Mesenchymal stem cell (in vitro differentiated cells and primary cell): ENCODE measurements around the gene TSPAN6.

Experiments
- DNase-seq: peaks from one replicate; pipeline ENCODE4 v3.0.0-alpha.2; 2013
- H2AFZ ChIP-seq: one replicate; pipeline ENCODE4 v1.6.1; 2013; ENCODE audit warnings: low read depth, mild to moderate bottlenecking, control low read depth, inconsistent platforms, low read length, moderate library complexity
- H2AK5ac ChIP-seq: 2 replicates; pipeline ENCODE4 v1.6.1; 2013; ENCODE audit warnings: low read length, moderate library complexity, mild to moderate bottlenecking, inconsistent platforms; ENCODE audit not compliant: severe bottlenecking
- H2BK120ac ChIP-seq: one replicate; pipeline ENCODE4 v1.6.1; 2013; ENCODE audit warnings: low read depth, mild to moderate bottlenecking, inconsistent platforms, low read length, moderate library complexity
- H2BK12ac ChIP-seq, 2 experiments: one replicate each; pipeline ENCODE4 v1.6.1; 2013; ENCODE audit warnings: inconsistent platforms in 2 of 2, low read length in 2 of 2, mild to moderate bottlenecking in 2 of 2, moderate library complexity in 2 of 2, control low read depth in 1 of 2
- H2BK15ac ChIP-seq: one replicate; pipeline ENCODE4 v1.6.1; 2013; ENCODE audit warnings: mild to moderate bottlenecking, low read depth, inconsistent platforms; ENCODE audit not compliant: poor library complexity, severe bottlenecking
- H2BK5ac ChIP-seq: 2 replicates; pipeline ENCODE4 v1.6.1; 2013; ENCODE audit warnings: low read depth, mild to moderate bottlenecking, low read length, control low read depth, inconsistent platforms; ENCODE audit not compliant: poor library complexity, severe bottlenecking
- H3K14ac ChIP-seq, 2 experiments: one replicate each; pipeline ENCODE4 v1.6.1; 2013; ENCODE audit warnings: inconsistent platforms in 2 of 2, low read length in 2 of 2, control low read depth in 1 of 2, mild to moderate bottlenecking in 1 of 2, moderate library complexity in 1 of 2
- H3K18ac ChIP-seq, 2 experiments: one replicate each; pipeline ENCODE4 v1.6.1; 2013; ENCODE audit warnings: inconsistent platforms in 2 of 2, low read length in 2 of 2, control low read depth in 1 of 2, low read depth in 1 of 2, mild to moderate bottlenecking in 1 of 2
- H3K23ac ChIP-seq, 2 experiments: one replicate each; pipeline ENCODE4 v1.6.1; 2013; ENCODE audit warnings: inconsistent platforms in 2 of 2, low read length in 2 of 2, mild to moderate bottlenecking in 2 of 2, moderate library complexity in 2 of 2, control low read depth in 1 of 2
- H3K27ac ChIP-seq: 2 replicates; pipeline ENCODE4 v1.5.1; 2013; ENCODE audit warnings: mild to moderate bottlenecking, moderate library complexity, low read length, control low read depth, inconsistent platforms; ENCODE audit not compliant: poor library complexity, severe bottlenecking
- H3K27me3 ChIP-seq, 2 experiments: 2 replicates each; pipeline versions ENCODE4 v1.6.1 to v1.7.0; 2013; ENCODE audit warnings: low read length in 2 of 2, mild to moderate bottlenecking in 2 of 2, moderate library complexity in 2 of 2, control low read depth in 1 of 2, inconsistent platforms in 1 of 2; ENCODE audit not compliant: control insufficient read depth in 1 of 2, insufficient read depth in 1 of 2
- H3K36me3 ChIP-seq, 2 experiments: 2 replicates each; pipeline versions ENCODE4 v1.6.1 to v1.7.0; 2013; ENCODE audit warnings: low read length in 2 of 2, control low read depth in 1 of 2, inconsistent platforms in 1 of 2, low read depth in 1 of 2, mild to moderate bottlenecking in 1 of 2; ENCODE audit not compliant: insufficient read depth in 2 of 2, control insufficient read depth in 1 of 2
- H3K4ac ChIP-seq, 2 experiments: one replicate each; pipeline ENCODE4 v1.6.1; 2013; ENCODE audit warnings: inconsistent platforms in 2 of 2, low read length in 2 of 2, mild to moderate bottlenecking in 2 of 2, moderate library complexity in 2 of 2, control low read depth in 1 of 2, low read depth in 1 of 2
- H3K4me1 ChIP-seq: 2 replicates; pipeline ENCODE4 v1.6.1; 2013; ENCODE audit warnings: low read depth, low read length, control low read depth; ENCODE audit not compliant: control insufficient read depth, insufficient read depth
- H3K4me2 ChIP-seq: 2 replicates; pipeline ENCODE4 v1.6.1; 2013; ENCODE audit warnings: low read length, mild to moderate bottlenecking, inconsistent platforms; ENCODE audit not compliant: poor library complexity, severe bottlenecking
- H3K4me3 ChIP-seq, 2 experiments: 2 replicates each; pipeline versions ENCODE4 v1.5.1 to v1.7.0; 2013; ENCODE audit warnings: low read length in 2 of 2, mild to moderate bottlenecking in 2 of 2, control low read depth in 1 of 2, low read depth in 1 of 2; ENCODE audit not compliant: insufficient read depth in 1 of 2
- H3K79me1 ChIP-seq: replicated peaks from 2 replicates; pipeline ENCODE4 v1.6.1; 2013; ENCODE audit warnings: mild to moderate bottlenecking, control low read depth, low read length, inconsistent platforms; ENCODE audit not compliant: poor library complexity, severe bottlenecking
- H3K9ac ChIP-seq: 2 replicates; pipeline ENCODE4 v1.7.0; 2013; ENCODE audit warnings: mild to moderate bottlenecking, low read length, moderate library complexity
- H3K9me3 ChIP-seq: 2 replicates; pipeline ENCODE4 v1.7.0; 2013; ENCODE audit warnings: mild to moderate bottlenecking, low read length; ENCODE audit not compliant: control insufficient read depth
- H4K8ac ChIP-seq: one replicate; pipeline ENCODE4 v1.6.1; 2013; ENCODE audit warnings: inconsistent platforms, mild to moderate bottlenecking, low read length, moderate library complexity
- H4K91ac ChIP-seq: one replicate; pipeline ENCODE4 v1.6.1; 2013; ENCODE audit warnings: mild to moderate bottlenecking, low read length, inconsistent platforms
- whole genome bisulfite sequencing: methylation state at CpG from one replicate; pipeline ENCODE4 v1.1.7; 2013; ENCODE audit warnings: mixed read lengths; 5-methylcytosine and 5-hydroxymethylcytosine counted together

The TSPAN6 gene

DNA sequence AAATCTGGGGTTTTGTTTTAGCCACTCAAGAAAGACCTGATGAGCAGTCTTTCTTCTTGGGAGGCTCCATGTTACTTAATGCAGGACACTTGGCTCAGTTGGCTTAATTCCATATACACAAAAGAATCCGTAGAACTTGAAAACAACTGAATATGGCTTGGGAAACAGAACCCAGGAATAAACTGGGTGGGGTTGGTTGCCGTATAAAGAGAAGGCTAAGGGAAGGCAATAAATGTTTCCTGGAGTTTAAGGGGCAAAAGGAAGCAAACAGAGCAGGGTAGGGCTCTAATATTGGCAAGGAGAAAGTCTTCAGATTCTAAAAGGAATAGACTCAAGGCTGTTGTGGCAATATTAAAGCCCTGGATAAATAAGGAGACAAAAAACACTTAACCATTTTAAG lies 43.5 kb downstream of the TSPAN6 start:
- Histone ChIP-seq H3K18ac (no peak overlapping the region), H2BK5ac (no peak overlapping the region), H2BK15ac (no peak overlapping the region), H3K4me2 (no peak overlapping the region), H3K36me3 (no peaks in the 10 kb centered on the region), H3K4me1 (no peaks in the 10 kb centered on the region), H3K79me1 (no peaks in the 10 kb centered on the region), H3K27ac (no peak overlapping the region), H2BK120ac (no peak overlapping the region), H3K4me3 (no peak overlapping the region), H3K27me3 (peaks cover 0 to 46% of the 10 kb centered on the region in 2 experiments), H3K9me3 (no peaks in the 10 kb centered on the region), H3K9ac (no peak overlapping the region), H3K23ac (no peak overlapping the region), H4K8ac (no peak overlapping the region), H2AK5ac (no peak overlapping the region), H3K14ac (no peak overlapping the region), H3K4ac (no peak overlapping the region), H2BK12ac (no peak overlapping the region), H2AFZ (no peak overlapping the region), H4K91ac (no peak overlapping the region)
- 46% methylated on average over 2 of the region's 2 CpGs for WGBS
- DNase-seq: no peak

DNA sequence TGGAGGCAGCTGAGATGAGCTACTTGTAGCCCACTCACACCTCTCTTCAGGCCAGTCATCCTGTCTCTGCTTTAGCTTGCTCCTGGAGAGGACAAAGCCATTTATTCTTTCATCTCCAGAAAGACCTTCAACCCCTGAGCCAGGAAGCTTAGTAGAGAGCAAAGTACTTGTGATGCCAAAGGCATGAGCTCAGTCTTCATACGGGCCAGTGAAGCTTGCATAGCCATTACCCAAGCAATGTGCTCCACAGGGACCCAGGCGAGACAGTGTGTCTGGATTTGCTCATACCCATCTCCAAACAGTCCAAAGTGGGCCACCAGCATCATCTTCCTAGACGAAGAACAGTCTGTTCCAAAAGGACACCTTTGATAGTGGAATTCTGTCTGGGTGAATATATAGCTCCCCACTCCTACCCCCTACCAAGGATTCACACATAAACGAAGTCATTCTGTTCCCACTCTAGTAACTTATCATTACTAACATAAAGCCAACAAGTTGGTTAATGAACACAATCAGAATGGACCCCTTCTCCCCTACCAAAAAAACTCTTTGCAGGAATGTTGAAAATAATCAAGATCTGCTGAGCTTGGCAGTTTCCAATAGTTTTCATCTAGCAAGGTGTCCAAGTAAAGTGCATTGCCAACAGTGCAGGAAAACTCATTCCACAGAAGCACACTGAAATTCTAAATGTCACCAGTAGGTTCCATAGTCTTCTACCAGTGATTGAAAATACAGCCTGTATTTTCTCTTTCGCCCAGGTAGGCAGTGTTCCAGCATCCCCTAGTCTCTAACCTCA lies 45.2 kb downstream of the TSPAN6 start:
- no peak overlapping the region for H2BK15ac ChIP-seq
- H2AK5ac ChIP-seq: no peak overlapping the region
- H2AFZ ChIP-seq: no peak overlapping the region
- no peak overlapping the region for H3K27ac ChIP-seq
- H3K14ac ChIP-seq: no peak overlapping the region
- H3K79me1 ChIP-seq: no peaks in the 10 kb centered on the region
- H2BK120ac ChIP-seq: no peak overlapping the region
- H3K4me3 ChIP-seq: no peak overlapping the region
- no peak for DNase-seq
- H3K4me1 ChIP-seq: no peaks in the 10 kb centered on the region
- H3K18ac ChIP-seq: no peak overlapping the region
- H3K23ac ChIP-seq: no peak overlapping the region
- H4K91ac ChIP-seq: no peak overlapping the region
- 60% methylated on average over 3 of the region's 5 CpGs for WGBS
- no peak overlapping the region for H2BK5ac ChIP-seq
- no peaks in the 10 kb centered on the region for H3K36me3 ChIP-seq
- no peak overlapping the region for H3K4ac ChIP-seq
- H3K4me2 ChIP-seq: no peak overlapping the region
- H2BK12ac ChIP-seq: no peak overlapping the region
- no peak overlapping the region for H4K8ac ChIP-seq
- H3K9me3 ChIP-seq: no peaks in the 10 kb centered on the region
- no peak overlapping the region for H3K9ac ChIP-seq
- peaks cover 0 to 47% of the 10 kb centered on the region in 2 experiments for H3K27me3 ChIP-seq

DNA sequence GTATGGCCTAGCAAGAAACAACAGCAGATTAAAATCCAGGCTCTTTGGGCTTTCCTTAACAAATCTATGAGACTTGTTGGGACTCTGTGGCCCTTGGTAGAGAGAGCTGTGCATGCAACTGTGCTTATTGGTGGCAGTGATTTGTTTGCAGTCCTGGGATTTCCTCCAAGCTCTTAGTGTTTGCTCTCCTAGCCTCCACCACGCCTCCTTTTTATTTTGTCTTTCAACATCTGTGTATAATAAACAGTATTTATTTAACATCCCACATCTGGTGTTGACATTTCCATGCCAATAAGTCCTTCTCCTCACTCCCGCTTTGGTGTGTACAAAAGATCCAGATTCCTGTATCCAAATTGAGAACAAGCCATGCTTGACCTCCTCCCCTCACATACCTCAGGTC lies 48.7 kb downstream of the TSPAN6 start:
- Histone ChIP-seq H3K4me2 (no peak overlapping the region), H2BK5ac (no peak overlapping the region), H3K9ac (no peak overlapping the region), H3K27me3 (peaks cover 0 to 79% of the 10 kb centered on the region in 2 experiments), H2AK5ac (no peak overlapping the region), H3K18ac (no peak overlapping the region), H2BK120ac (no peak overlapping the region), H4K91ac (no peak overlapping the region), H2BK15ac (no peak overlapping the region), H3K23ac (no peak overlapping the region), H3K27ac (no peak overlapping the region), H3K36me3 (no peaks in the 10 kb centered on the region), H2BK12ac (no peak overlapping the region), H3K14ac (no peak overlapping the region), H3K4ac (no peak overlapping the region), H3K4me1 (no peaks in the 10 kb centered on the region), H3K9me3 (no peaks in the 10 kb centered on the region), H3K4me3 (peak overlapping the region in 1 of 2 experiments; percentile 11), H2AFZ (no peak overlapping the region), H4K8ac (no peak overlapping the region), H3K79me1 (no peaks in the 10 kb centered on the region)
- no peak for DNase-seq
- 65% methylated on average over 1 of the region's 2 CpGs for WGBS

DNA sequence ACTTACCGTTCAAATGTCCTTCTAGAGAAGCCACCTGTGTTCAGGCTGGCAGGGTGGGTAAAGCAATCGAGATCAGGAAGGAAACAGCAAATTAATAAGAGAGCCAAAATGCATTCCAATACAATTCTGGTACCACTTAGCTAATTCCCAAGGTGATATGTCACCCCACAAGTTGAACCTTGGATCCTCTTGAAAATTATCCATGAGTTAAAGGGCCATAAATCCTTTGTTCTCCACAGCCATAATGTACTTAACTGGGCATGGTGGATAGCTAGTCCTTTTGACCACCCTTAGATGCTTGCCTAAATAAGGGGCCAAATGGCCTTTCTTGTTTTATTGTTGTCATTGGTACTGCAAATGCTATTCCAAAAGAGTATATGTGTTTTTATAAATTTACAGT lies 49.9 kb downstream of the TSPAN6 start:
- WGBS: 100% methylated on average over 1 of the region's 2 CpGs
- Histone ChIP-seq H3K14ac (no peak overlapping the region), H3K23ac (no peak overlapping the region), H3K4me2 (no peak overlapping the region), H3K18ac (no peak overlapping the region), H3K9me3 (no peaks in the 10 kb centered on the region), H2BK15ac (no peak overlapping the region), H3K4ac (no peak overlapping the region), H4K8ac (no peak overlapping the region), H3K27me3 (peaks cover 0 to 90% of the 10 kb centered on the region in 2 experiments), H3K79me1 (no peaks in the 10 kb centered on the region), H3K4me3 (no peak overlapping the region), H2BK12ac (no peak overlapping the region), H2AK5ac (no peak overlapping the region), H3K27ac (no peak overlapping the region), H3K4me1 (no peaks in the 10 kb centered on the region), H2AFZ (no peak overlapping the region), H2BK120ac (no peak overlapping the region), H2BK5ac (no peak overlapping the region), H3K36me3 (no peaks in the 10 kb centered on the region), H3K9ac (no peak overlapping the region), H4K91ac (no peak overlapping the region)
- DNase-seq: no peak
